Stimulated activated CD4-positive, alpha-beta T cell treated with anti-CD3 and anti-CD28 coated beads, TNF-alpha, amount 100 ng/mL, for 48 hours (primary cell): ENCODE measurements around the gene SGMS1.
"Not testable (repeated sequence)": the region's sequence is repeated elsewhere in the genome, so short reads cannot be mapped to it uniquely, and the experiment has no call there.

ENCODE experiments used
- DNase-seq, 3 donors: peaks; one replicate each; pipeline ENCODE4 v3.0.0-alpha.2; 2020; ENCODE audit warnings: low read depth in 3 of 3

Gene SGMS1

DNA sequence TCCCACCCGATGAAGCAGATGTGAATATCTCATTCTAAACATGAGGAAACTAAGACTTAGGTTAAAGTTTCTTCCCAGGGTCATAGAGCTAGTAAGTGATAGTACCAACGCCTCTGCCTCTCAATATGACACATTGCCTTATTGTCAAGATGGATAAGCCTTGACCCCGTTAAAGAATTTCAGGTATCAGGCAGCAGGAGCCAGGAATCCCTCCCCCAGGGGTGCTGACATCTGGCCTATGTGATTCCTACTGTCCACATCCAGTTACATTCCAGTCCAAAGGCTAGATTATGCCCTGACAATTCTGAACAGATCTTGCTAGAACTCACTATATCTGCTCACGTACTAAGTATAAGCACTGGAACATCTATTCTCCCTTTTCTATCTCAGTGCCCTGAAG is 314.4 kb downstream of the SGMS1 start:
- no peak for DNase-seq

DNA sequence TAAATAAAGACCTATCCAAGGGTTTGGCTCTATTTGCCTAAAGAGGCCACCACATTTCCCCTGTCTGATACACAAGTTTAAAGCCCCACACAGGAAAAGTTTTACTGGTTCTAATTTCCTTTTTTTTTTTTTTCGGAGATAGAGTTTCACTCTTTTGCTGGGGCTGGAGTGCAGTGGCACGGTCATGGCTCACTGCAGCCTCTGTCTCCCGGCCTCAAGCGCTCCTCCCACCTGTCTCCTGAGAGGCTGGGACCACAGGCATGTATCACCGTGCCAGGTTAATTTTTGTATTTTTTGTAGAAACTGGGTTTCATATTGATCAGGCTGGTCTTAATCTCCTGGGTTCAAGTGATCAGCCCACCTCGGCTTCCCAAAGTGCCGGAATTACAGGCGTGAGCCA is 319.1 kb downstream of the SGMS1 start:
- no peak for DNase-seq

DNA sequence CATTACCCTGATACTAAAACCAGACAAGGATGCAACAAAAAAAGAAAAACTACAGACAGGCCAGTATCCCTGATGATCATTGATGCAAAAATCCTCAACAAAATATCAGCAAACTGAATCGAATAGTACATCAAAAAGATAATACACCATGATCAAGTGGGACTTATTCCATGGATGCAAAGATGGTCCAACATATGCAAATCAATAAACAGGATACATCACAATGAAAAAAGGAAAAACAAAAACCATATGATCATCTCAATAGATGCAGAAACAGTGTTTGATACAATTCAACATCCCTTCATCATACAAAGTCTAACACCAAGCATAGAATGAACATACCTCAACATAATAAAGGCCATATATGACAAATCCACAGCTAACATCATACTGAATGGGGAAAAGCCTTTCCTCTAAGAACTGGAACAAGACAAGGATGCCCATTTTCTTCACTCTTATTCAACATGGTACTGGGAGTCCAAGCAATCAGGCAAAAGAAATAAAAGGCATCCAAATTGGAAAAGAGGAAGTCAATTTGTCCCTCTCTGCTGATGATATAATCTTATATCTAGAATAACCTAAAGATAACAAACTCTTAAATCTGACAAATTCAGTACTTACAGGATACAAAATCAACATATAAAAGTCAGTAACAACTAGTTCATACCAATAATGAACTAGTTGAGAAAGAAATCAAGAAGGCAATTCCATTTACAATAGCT is 323.6 kb downstream of the SGMS1 start:
- no peak for DNase-seq

DNA sequence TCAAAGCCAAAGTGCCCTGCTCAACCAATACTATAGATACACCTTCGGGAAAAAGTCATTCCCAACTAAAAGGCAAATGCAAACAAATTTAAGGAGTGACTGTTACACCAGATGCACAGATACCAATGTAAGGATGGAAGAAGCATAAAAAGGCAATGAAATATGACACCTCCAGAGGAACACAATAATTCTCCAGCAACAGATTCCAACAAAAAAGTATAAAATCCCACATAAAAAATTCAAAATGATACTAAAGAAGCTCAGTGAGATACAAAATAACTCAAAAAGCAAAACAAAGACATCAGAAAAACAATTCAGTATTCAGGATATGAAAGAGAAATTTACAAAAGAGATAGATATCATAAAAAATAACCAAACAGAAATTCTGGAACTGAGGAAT is 328.4 kb downstream of the SGMS1 start:
- DNase-seq: no peak

DNA sequence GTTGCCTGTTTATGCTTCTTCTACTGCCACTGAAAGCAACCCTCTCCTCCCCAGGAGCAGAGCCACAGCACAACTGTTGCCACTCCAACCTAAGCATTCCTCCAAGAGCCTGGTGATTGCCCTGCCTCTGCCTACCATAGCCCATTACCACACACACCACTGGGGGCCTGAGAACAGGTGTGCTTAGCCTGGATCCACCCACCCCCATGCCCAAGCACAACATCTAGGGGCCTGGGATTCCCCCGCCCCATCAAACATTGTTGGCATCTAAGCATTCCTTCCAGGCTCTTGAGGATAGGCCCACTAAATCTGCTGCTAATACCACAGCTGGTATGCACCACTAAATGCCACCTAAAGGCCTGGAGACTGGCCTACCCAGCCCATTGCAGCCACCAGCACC is 329.2 kb downstream of the SGMS1 start:
- DNase-seq: no peak

DNA sequence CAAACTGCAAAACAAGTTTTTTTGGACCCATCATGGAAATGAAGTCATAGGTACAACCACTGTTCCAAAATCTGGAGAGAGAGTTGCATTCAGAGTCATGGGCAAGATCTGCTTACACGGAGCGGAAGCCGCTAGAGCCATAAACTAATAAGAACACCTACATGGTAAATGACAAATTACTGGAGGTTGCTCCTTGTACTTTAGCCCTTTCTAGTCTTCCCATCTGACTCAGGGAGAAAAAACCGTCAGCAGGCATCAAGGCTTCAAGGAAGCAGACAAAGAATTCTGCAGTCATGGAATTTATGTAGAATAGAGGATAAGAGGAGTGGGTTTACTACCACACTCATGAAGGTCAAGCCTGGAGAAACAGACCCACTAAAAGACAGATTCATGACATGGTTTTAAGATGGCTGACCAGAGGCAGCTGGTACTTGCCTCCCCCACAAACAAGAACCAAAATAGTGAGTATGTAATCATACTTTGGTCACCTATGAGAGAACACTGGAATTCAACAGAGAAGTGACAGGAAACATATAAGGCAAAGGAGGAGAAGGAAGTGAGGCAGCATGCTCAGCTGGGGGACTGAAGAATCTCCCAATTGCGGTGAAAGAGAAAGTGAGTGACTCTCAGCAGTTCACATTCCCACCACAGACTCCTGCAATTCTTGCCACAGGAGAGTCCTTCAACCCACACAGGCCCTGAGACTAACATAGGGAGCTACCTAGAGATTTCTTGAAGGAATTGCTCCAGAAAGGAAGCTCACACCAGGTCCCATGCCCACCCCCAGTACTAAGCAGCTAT is 330.0 kb downstream of the SGMS1 start:
- no peak for DNase-seq

DNA sequence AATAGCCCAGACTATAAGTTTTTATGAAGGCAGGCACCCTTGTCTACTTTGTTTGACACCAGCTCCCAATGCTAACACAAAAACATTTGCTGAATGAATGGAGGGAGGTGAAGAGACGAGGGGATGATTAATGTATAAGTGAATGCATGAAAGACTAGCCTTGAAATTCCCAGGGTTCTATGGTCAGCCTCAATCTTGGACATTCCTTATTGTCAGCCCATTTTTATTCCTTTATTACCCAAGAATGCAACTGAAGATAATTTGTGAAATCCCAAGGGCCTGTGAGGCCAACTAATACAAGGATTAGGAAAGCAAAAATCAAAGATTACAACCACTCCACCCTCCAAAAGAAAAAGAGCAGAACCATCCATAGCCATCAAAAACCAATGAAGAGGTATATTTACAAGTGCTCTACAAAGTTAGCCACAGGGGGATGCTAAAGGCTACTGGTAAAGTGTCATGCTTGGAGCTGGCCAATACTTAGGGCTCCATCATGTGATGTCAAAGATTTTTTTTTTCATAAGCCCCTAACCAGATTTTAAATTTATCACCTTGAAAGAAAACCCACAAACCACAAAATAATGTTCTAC is 332.4 kb downstream of the SGMS1 start:
- DNase-seq: no peak

DNA sequence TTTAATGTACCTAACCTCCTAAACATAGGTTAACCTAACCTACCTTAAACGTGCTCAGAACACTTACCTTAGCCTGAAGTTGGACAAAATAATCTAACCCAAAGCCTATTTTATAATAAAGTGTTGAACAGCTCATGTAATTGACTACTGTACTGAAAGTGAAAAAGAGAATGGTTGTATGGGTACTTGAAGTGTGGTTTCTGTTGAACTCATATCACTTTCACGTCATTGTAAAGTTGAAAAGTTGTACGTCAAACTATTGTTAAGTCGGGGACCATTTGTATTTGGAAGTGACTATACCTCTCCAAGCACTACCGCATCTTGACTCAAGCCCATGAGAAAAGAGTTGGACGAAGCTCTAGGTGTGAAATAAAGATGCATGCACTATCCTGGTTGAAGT is 334.6 kb downstream of the SGMS1 start:
- no peak for DNase-seq

DNA sequence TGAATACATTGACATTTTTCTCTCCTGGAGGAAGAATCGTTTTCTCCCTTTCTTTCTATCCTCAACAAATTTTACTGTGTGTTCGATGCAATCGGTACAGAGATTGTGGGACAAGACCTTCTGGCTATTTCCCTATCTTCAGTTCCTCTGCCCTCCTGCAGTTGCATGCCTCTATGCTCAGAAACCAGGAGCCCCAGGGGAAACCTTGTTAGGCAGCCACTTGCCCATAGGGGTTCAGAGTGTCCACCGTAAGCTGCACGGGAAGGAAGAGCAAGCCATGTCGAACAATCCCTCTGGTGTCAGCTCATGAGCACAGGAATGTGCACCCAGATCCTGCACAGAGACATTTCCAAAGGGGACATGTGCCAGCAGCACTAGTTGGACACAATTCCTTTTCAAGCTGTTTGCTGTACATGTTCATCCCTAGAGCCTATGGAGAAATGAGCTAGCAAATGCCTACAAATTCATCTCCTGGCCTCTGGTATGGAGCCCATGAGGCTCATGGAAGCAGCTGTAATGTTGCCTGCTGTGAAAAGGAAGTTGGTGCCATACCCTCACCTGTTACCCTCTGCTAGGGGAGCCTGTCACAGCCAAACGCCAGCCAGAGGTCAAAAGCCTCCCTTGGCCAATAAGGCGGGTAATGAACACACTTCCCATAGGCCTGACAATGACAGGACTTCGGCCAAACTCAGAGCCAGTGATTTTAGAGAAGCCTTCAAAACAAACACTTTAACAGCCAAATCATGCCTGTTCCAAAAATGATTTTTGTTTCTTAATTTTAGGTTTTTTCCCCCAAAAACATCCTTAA is 336.6 kb downstream of the SGMS1 start:
- no peak for DNase-seq

DNA sequence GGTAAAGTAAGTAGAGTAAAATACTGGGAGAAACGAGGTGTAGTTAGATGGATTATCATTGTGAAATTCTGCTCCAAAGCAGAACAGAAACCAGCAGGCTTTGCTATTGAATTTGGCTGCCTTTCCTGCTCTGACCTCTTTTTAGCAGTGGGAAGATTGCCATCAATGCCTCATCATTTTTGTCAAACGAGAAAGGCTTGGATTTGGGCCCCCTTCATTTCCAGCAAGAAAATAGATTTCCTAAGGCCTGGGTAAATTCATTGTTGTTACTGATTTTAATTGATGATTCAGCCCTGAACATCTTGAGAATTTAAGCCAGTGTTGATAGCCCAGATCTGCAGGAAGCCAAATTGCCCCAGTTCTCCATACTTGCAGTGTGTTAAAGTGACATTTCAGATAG is 337.2 kb downstream of the SGMS1 start:
- DNase-seq: no peak

DNA sequence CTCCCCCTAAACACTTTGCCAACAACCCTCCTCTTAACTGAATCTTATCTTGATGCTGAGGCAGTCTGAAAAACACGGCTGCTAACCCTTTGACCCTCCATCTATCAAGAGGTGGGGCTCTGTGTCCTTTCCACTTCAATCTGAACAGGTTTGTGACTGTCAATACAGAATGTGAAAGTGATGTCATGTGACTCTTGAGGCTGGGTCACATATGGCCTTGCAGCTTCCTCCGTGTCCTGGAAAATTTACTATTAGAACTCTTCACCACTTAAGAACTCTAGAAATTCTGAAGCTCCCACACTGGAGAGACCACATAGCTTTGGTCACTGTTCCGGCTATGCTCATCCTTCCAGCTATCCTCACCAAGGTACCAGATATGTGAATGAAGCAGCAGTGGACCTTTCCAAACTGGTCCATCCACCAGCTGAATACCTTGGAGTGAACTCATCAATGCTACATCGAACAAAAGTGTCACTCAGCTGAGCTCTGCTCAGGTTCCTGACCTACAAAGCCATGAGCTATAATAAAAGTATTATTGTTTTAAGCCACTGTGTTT is 341.7 kb downstream of the SGMS1 start:
- no peak for DNase-seq

DNA sequence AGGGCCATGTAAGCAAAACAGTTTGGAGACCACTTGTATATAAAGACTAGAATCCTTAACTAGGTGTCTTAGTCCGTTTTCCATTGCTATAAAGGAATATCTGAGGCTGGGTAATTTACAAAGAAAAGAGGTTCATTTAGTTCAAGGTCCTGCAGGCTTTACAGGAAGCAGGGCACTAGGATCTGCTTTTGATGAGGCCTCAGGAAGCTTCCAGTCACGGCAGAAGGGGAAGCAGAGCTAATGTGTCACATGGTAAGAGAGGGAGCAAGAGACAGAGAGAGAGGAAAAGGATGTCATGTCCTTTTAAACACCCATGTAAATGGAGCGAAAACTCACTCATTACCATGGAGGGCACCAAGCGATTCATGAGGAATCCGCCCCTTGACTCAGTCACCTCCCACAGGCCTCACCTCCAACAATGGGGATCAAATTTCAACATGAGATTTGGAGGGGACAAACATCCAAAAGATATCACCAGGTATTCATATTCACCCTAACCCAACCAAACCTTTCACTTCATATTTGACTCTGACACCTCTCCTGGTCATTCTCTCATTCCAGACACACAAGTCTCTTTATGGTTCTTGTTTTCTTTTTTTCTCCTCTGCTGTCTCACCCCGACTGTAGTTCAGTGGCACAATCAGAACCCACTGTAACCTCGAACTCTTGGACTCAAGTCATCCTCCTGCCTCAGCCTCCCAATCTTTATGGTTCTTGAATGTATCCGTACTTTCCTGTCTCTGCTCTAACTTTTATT is 342.4 kb downstream of the SGMS1 start:
- DNase-seq: no peak

DNA sequence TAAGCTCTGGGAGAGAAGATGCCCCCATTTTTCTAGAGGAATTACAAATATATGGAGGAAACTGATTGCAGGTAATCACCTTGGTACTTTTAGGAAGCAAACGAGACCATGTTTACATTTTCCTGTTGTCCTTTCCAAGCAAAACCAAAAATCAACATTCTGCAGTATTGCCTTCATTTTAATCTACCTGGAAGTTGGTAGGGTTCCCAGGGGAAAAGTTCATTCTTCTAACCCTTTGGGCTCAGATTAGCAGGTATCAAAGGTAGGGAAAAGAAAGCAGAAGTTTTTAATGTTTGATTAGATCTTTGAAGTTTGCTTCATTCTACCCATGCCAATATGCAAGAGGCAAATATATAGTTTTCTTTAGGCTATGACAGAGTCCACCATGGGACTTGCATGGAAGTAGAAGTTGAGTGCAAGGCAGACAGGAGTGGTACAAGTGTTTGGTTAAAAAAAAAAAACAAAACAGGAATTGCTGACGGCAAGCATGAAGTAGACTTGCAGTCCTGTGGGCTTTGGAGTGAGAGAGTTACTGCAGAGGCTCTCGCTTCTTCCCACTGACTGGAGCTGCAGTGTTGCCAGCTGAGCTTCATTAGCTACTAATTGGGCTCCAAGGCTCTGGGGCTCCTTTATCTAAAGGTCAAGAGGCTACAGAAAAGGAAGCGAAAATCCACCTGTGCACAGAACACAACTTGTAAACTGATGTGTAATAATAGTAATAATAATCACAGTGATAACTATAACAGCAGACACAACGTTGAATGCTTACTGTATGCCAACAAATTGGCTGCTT is 343.5 kb downstream of the SGMS1 start:
- no peak for DNase-seq

DNA sequence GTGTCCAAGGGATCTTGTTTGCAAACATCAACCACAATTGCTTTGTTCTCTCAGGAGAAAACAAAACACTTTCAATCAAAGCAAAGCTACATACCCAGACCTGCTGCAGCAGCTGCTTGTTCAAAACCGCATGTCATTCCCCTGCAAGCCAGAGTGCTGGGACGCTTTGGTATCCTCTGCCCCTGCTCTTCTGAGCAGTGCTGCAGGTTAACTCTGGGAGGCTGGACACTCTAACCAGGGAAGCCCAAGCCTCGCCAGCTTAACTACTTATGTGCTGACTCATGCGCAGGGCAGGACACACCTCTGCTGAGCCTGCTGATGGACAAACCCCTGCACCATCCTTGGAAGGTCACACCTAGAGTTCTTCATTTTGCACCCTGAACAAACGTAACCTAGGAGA is 344.3 kb downstream of the SGMS1 start:
- no peak for DNase-seq

DNA sequence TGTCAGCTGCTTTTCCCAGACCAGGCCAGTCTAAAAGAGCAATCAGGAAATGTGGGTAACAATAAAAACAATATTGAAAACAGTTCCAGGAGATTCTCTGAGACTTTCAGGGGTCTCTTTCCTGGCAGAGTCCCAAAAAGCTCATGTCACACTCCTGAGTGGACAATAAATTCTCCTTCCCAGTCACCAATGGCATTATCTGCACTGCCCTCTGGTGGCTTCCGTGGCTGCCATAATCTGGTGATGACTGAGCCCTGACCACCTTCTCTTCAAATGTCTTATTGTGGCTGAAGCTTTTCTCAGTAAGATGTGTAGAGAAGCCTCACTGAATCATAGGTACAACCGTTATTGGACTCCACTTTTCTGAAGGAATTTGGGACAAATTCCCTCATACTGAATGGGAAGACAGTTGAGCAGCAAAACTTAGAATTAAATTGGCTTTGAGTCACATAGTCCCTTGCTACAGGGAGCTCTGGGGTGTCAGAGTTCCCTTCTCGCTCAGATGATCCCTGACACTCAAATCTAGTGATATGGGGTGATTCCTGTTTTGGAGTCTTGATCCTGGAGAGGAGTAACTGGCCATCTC is 348.0 kb downstream of the SGMS1 start:
- DNase-seq: peak in 2 of 3 donors; percentile 3 to 41

DNA sequence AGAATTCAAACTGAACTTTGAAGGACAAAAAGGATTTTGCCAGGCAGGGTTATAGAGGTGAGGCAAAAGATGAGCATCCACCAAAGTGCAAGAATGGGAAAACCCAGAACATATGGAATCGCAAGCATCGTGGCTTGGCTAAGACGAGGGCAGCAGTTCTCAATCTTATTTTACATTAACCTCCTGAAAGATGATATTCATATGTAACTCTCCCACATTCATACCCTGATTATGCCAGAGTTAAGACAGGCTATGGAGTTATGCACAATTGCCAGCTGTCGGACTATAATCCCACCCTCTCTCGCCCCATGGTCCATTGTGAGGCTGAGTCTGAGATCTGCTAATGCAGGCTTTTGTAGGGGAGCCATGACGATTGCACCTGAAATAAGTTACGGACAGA is 351.2 kb downstream of the SGMS1 start:
- no peak for DNase-seq

DNA sequence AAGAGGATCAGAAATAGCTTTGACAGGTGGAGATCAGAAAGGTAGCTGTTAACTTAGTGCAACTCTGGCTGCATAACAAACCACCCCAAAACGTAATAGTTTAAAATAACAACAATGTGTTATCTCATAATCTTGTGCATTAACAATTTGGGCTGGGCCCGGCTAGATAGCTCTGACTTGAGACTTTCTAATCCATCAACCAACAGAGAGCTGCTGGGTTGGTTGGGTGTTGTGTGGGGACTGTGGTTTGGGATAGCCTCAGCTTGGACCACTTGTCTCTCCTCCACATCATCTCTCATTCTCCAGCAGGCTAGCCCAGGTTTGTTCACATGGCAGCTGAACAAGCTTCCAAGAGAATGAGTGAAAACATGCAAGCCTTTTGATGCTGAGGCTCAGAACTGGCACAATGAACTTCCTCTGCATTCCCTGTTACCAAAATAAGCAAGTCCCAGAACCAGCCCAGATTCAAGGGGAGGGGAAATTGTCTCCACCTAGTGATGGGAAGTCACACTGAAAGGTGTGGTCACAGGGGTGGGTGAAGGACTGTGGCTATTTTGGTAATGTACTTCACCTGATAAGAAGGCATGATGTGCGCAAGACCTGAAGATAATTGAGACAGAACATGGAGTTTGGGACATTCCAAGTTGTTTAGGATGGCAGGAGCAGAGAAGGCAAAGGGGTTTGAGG is 352.0 kb downstream of the SGMS1 start:
- no peak for DNase-seq

DNA sequence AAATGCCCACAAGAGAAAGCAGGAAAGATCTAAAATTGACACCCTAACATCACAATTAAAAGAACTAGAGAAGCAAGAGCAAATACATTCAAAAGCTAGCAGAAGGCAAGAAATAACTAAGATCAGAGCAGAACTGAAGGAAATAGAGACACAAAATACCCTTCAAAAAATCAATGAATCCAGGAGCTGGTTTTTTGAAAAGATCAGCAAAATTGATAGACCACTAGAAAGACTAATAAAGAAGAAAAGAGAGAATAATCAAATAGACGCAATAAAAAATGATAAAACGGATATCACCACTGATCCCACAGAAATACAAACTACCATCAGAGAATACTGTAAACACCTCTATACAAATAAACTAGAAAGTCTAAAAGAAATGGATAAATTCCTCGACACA is 355.9 kb downstream of the SGMS1 start:
- not testable (repeated sequence) for DNase-seq

DNA sequence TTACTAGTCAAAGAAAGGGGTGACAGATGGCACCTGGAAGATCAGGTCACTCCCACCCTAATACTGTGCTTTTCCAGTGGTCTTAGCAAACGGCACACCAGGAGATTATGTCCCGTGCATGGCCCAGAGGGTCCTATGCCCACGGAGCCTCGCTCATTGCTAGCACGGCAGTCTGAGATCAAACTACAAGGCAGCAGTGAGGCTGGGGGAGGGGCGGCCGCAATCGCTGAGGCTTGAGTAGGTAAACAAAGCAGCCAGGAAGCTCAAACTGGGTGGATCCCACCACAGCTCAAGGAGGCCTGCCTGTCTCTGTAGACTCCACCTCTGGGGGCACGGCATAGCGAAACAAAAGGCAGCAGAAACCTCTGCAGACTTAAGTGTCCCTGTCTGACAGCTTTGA is 361.1 kb downstream of the SGMS1 start:
- not testable (repeated sequence) for DNase-seq
